ENCODE measurements around the gene DSCAML1. TPM values are rescaled to one million over a fixed set of nuclear protein-coding genes. Genes with fewer than 3 reads are reported as not detected.

DSCAML1 gene
- total and polyA plus RNA-seq, 4 experiments from 2014 or later, result 1.00 to 1.0 TPM; not detected in 2

DNA sequence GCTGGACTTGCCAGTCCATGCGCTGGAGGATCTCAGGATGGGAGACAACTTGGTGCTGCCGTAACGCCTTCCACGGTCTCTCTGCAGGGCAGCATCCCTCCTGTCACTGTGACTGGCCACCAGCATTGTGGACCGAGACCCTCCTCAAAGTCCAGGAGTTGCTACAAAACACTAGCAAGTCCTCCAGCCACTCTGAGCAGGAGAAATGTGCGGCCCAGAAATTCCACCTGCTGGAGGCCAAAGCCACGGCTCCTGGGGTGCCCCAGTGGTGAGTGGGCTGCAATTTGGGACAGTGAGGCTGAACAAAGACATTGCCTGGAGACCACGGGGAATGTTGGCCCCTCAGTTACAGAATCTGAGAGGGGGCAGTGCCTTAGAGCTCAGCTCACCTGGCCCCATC lies 6.9 kb upstream of the DSCAML1 start:
- H3K27me3 Mint-ChIP-seq, result peaks cover 2 to 5% of the 10 kb centered on the region in 2 donors
- no peaks in the 10 kb centered on the region for H3K36me3 ChIP-seq (ENCODE audit: insufficient read depth, low read length)
- peaks cover 0 to 2% (median 2%) of the 10 kb centered on the region in 4 donors for H3K4me1 Mint-ChIP-seq
- intact Hi-C loops (cut with micrococcal nuclease), result no loop called here
- no peak overlapping the region for H3K27ac Mint-ChIP-seq
- H3K36me3 Mint-ChIP-seq, result no peaks in the 10 kb centered on the region
- H3K4me3 Mint-ChIP-seq, result no peak overlapping the region
- POLR2A ChIA-PET (ENCODE audit: partially characterized antibody), result no interaction called here
- H3K9me3 ChIP-seq (ENCODE audit: control insufficient read depth in 1 of 2, low read length in 2 of 2), result no peaks in the 10 kb centered on the region
- H3K4me1 ChIP-seq (ENCODE audit: insufficient read depth, low read length), result peaks cover under 1% of the 10 kb centered on the region
- H3K4me3 ChIP-seq (ENCODE audit: low read length in 2 of 2), result no peak overlapping the region
- no peak for DNase-seq
- CTCF ChIA-PET (ENCODE audit: partially characterized antibody), result interaction anchor here (1.1 to 11.7 kb wide), 4 partner anchors 17 to 250 kb away, joined by 5 to 440 read pairs (median 68); partner anchors contain the start of gene FXYD2
- no peak overlapping the region for H3K27ac ChIP-seq (ENCODE audit: low read depth, low read length)
- no peaks in the 10 kb centered on the region for H3K27me3 ChIP-seq (ENCODE audit: insufficient read depth, low read length)
- H3K9me3 Mint-ChIP-seq, result no peaks in the 10 kb centered on the region

GRCh38 chr11:117799634-117800033 lies 2.6 kb upstream of the DSCAML1 start:
- H3K4me1 Mint-ChIP-seq, result peaks cover 2 to 22% (median 12%) of the 10 kb centered on the region in 4 donors
- H3K4me3 ChIP-seq (ENCODE audit: low read length in 2 of 2), result no peak overlapping the region
- no peaks in the 10 kb centered on the region for H3K9me3 Mint-ChIP-seq
- H3K27me3 Mint-ChIP-seq, result peaks cover 22 to 24% of the 10 kb centered on the region in 2 donors
- no peaks in the 10 kb centered on the region for H3K36me3 Mint-ChIP-seq
- no peaks in the 10 kb centered on the region for H3K36me3 ChIP-seq (ENCODE audit: insufficient read depth, low read length)
- no peaks in the 10 kb centered on the region for H3K9me3 ChIP-seq (ENCODE audit: control insufficient read depth in 1 of 2, low read length in 2 of 2)
- POLR2A ChIA-PET (ENCODE audit: partially characterized antibody), result no interaction called here
- intact Hi-C loops (cut with micrococcal nuclease), result loop anchor here (2.0 kb wide), 1 partner anchor 15 kb away; no protein-coding TSS in a partner anchor
- CTCF ChIA-PET (ENCODE audit: partially characterized antibody), result interaction anchor here (1.2 to 11.7 kb wide), 3 partner anchors 22 to 372 kb away, joined by 3 to 440 read pairs (median 7); partner anchors contain the start of gene FXYD2
- no peak for DNase-seq
- H3K4me3 Mint-ChIP-seq, result no peak overlapping the region
- H3K27ac ChIP-seq (ENCODE audit: low read depth, low read length), result no peak overlapping the region
- H3K4me1 ChIP-seq (ENCODE audit: insufficient read depth, low read length), result peaks cover 18% of the 10 kb centered on the region
- H3K27ac Mint-ChIP-seq, result peak overlapping the region in 1 of 7 donors; percentile 10
- peaks cover 20% of the 10 kb centered on the region for H3K27me3 ChIP-seq (ENCODE audit: insufficient read depth, low read length)

DNA sequence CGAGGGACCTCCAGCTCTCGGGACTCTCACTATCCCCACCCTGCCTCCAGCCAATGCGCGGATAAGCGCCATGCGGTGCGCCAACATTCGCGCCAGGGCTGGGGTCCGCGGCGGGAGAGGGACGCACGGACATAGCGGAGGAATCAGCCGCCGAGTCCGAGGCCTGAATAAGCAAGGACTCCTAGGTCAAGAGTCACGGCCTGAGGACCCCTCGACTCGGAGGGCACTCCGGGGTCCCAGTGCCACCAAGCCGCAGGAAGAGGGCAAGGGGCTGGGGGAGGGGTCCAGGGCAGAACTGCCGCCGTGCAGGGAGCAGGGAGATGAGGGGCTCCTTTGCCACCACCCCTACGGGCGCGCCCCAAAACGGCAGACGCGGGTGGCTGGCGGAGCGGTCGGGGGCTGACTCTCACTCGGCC lies 552 bp downstream of the DSCAML1 start:
- Histone ChIP-seq H3K27ac (ENCODE audit: low read depth, low read length) (no peak overlapping the region), H3K36me3 (ENCODE audit: insufficient read depth, low read length) (no peaks in the 10 kb centered on the region), H3K4me3 (ENCODE audit: low read length in 2 of 2) (peak overlapping the region in 1 of 2 donors; percentile 28), H3K4me1 (ENCODE audit: insufficient read depth, low read length) (peaks cover 18% of the 10 kb centered on the region), H3K27me3 (ENCODE audit: insufficient read depth, low read length) (peaks cover 38% of the 10 kb centered on the region), H3K9me3 (ENCODE audit: control insufficient read depth in 1 of 2, low read length in 2 of 2) (no peaks in the 10 kb centered on the region)
- DNase-seq, result no peak
- Mint-ChIP-seq H3K36me3 (no peaks in the 10 kb centered on the region), H3K4me1 (peaks cover 2 to 22% (median 12%) of the 10 kb centered on the region in 4 donors), H3K4me3 (peak overlapping the region in 5 of 8 donors; percentile 36 to 63 (median 55)), H3K9me3 (no peaks in the 10 kb centered on the region), H3K27ac (no peak overlapping the region), H3K27me3 (peaks cover 44 to 45% of the 10 kb centered on the region in 2 donors)
- POLR2A ChIA-PET (ENCODE audit: partially characterized antibody), result no interaction called here
- CTCF ChIA-PET (ENCODE audit: partially characterized antibody), result interaction anchor here (1.0 kb wide), 1 partner anchor 11 kb away, joined by 3 read pairs; no protein-coding TSS in a partner anchor
- intact Hi-C loops (cut with micrococcal nuclease), result no loop called here

- no peaks in the 10 kb centered on the region for H3K36me3 ChIP-seq (ENCODE audit: insufficient read depth, low read length)
- peaks cover 2 to 22% (median 12%) of the 10 kb centered on the region in 4 donors for H3K4me1 Mint-ChIP-seq
- H3K4me3 ChIP-seq (ENCODE audit: low read length in 2 of 2), result peak overlapping the region in 1 of 2 donors; percentile 28
- H3K27me3 Mint-ChIP-seq, result peaks cover 45 to 49% of the 10 kb centered on the region in 2 donors
- H3K27me3 ChIP-seq (ENCODE audit: insufficient read depth, low read length), result peaks cover 38% of the 10 kb centered on the region
- ChIA-PET CTCF (ENCODE audit: partially characterized antibody) (interaction anchor here (1.0 kb wide), 1 partner anchor 12 kb away, joined by 3 read pairs; no protein-coding TSS in a partner anchor), POLR2A (ENCODE audit: partially characterized antibody) (no interaction called here)
- no peak overlapping the region for H3K27ac ChIP-seq (ENCODE audit: low read depth, low read length)
- DNase-seq, result peak in 1 of 5 donors; percentile 5
- intact Hi-C loops (cut with micrococcal nuclease), result no loop called here
- H3K36me3 Mint-ChIP-seq, result no peaks in the 10 kb centered on the region
- no peaks in the 10 kb centered on the region for H3K9me3 ChIP-seq (ENCODE audit: control insufficient read depth in 1 of 2, low read length in 2 of 2)
- H3K9me3 Mint-ChIP-seq, result no peaks in the 10 kb centered on the region
- peaks cover 18% of the 10 kb centered on the region for H3K4me1 ChIP-seq (ENCODE audit: insufficient read depth, low read length)
- no peak overlapping the region for H3K27ac Mint-ChIP-seq
- H3K4me3 Mint-ChIP-seq, result peak overlapping the region in 7 of 8 donors; percentile 36 to 79 (median 66)
Observed at GRCh38 chr11:117795638-117796455, 1.2 kb downstream of the DSCAML1 start.

DNA sequence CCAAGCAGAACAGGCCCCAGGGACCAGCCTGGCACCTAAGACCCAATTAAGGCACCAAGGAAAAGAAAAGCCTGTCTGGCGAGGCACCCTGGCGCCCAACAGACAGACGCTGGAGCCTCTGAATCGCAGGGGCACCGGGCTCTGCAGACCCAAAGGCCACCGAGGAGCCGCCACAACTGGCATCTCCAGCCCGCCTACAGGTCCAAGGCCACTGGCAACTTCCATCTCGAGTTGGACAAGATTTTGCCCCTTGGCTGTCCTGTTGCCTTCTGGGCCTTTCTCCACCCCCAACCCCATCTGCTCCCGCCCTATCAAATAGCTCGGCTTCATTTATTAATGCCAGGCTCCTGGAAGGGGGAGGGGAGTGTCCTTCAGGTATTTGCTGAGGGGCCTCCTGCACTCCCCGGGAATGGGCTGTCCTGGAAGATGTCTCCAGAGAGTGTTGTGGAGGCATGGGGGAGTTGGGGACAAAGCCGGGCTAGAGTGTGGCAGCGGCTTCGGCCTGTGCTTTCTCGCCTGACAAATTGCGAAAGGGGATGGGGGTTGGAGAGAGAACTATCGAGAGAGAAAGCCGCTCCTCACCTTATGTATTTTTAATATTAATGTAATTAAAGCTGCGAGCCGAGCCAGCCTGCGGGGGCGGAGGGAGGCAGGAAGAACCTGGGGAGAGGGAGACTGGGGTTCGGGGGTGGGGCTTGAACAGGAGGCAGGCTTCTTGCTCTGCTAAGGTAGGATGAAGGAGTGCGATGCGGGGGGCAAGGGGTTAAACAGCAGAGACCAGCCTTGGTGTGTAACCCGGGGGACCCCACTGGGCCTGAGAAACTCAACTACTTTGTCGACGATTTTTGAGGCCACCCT lies 2.0 kb downstream of the DSCAML1 start:
- intact Hi-C loops (cut with micrococcal nuclease), result no loop called here
- Histone ChIP-seq H3K36me3 (ENCODE audit: insufficient read depth, low read length) (no peaks in the 10 kb centered on the region), H3K4me1 (ENCODE audit: insufficient read depth, low read length) (peaks cover 18% of the 10 kb centered on the region), H3K4me3 (ENCODE audit: low read length in 2 of 2) (no peak overlapping the region), H3K9me3 (ENCODE audit: control insufficient read depth in 1 of 2, low read length in 2 of 2) (no peaks in the 10 kb centered on the region), H3K27ac (ENCODE audit: low read depth, low read length) (no peak overlapping the region), H3K27me3 (ENCODE audit: insufficient read depth, low read length) (peaks cover 38% of the 10 kb centered on the region)
- ChIA-PET POLR2A (ENCODE audit: partially characterized antibody) (no interaction called here), CTCF (ENCODE audit: partially characterized antibody) (no interaction called here)
- H3K27ac Mint-ChIP-seq, result peak overlapping the region in 1 of 7 donors; percentile 13
- H3K36me3 Mint-ChIP-seq, result no peaks in the 10 kb centered on the region
- peaks cover 45 to 54% of the 10 kb centered on the region in 2 donors for H3K27me3 Mint-ChIP-seq
- DNase-seq, result no peak
- no peaks in the 10 kb centered on the region for H3K9me3 Mint-ChIP-seq
- H3K4me1 Mint-ChIP-seq, result peaks cover 2 to 22% (median 12%) of the 10 kb centered on the region in 4 donors
- H3K4me3 Mint-ChIP-seq, result peak overlapping the region in 7 of 8 donors; percentile 10 to 79 (median 66)

- no peak overlapping the region for H3K4me3 ChIP-seq (ENCODE audit: low read length in 2 of 2)
- peaks cover 48 to 51% of the 10 kb centered on the region in 2 donors for H3K27me3 Mint-ChIP-seq
- no peaks in the 10 kb centered on the region for H3K9me3 ChIP-seq (ENCODE audit: control insufficient read depth in 1 of 2, low read length in 2 of 2)
- H3K36me3 Mint-ChIP-seq, result no peaks in the 10 kb centered on the region
- H3K27ac ChIP-seq (ENCODE audit: low read depth, low read length), result no peak overlapping the region
- H3K4me1 ChIP-seq (ENCODE audit: insufficient read depth, low read length), result peaks cover 18% of the 10 kb centered on the region
- POLR2A ChIA-PET (ENCODE audit: partially characterized antibody), result no interaction called here
- peaks cover 2 to 22% (median 12%) of the 10 kb centered on the region in 4 donors for H3K4me1 Mint-ChIP-seq
- CTCF ChIA-PET (ENCODE audit: partially characterized antibody), result no interaction called here
- intact Hi-C loops (cut with micrococcal nuclease), result no loop called here
- H3K36me3 ChIP-seq (ENCODE audit: insufficient read depth, low read length), result no peaks in the 10 kb centered on the region
- peaks cover 38% of the 10 kb centered on the region for H3K27me3 ChIP-seq (ENCODE audit: insufficient read depth, low read length)
- no peak for DNase-seq
- H3K27ac Mint-ChIP-seq, result no peak overlapping the region
- no peaks in the 10 kb centered on the region for H3K9me3 Mint-ChIP-seq
- no peak overlapping the region for H3K4me3 Mint-ChIP-seq
Observed at GRCh38 chr11:117794135-117794534, 2.9 kb downstream of the DSCAML1 start.

- Mint-ChIP-seq H3K9me3 (no peaks in the 10 kb centered on the region), H3K27me3 (peaks cover 46 to 51% of the 10 kb centered on the region in 2 donors), H3K27ac (no peak overlapping the region), H3K4me1 (peaks cover 2 to 22% (median 12%) of the 10 kb centered on the region in 4 donors), H3K36me3 (no peaks in the 10 kb centered on the region), H3K4me3 (no peak overlapping the region)
- no peak overlapping the region for H3K27ac ChIP-seq (ENCODE audit: low read depth, low read length)
- CTCF ChIA-PET (ENCODE audit: partially characterized antibody), result interaction anchor here (1.3 kb wide), 1 partner anchor 14 kb away, joined by 4 read pairs; no protein-coding TSS in a partner anchor
- intact Hi-C loops (cut with micrococcal nuclease), result no loop called here
- H3K27me3 ChIP-seq (ENCODE audit: insufficient read depth, low read length), result peaks cover 38% of the 10 kb centered on the region
- no peak for DNase-seq
- POLR2A ChIA-PET (ENCODE audit: partially characterized antibody), result no interaction called here
- H3K36me3 ChIP-seq (ENCODE audit: insufficient read depth, low read length), result no peaks in the 10 kb centered on the region
- no peaks in the 10 kb centered on the region for H3K9me3 ChIP-seq (ENCODE audit: control insufficient read depth in 1 of 2, low read length in 2 of 2)
- peaks cover 18% of the 10 kb centered on the region for H3K4me1 ChIP-seq (ENCODE audit: insufficient read depth, low read length)
- no peak overlapping the region for H3K4me3 ChIP-seq (ENCODE audit: low read length in 2 of 2)
Observed at GRCh38 chr11:117793583-117793982, 3.4 kb downstream of the DSCAML1 start.
